Measurements from ENCODE around the gene CD84. TPM values are rescaled to one million over a fixed set of nuclear protein-coding genes. Genes with fewer than 3 reads are reported as not detected.

CD84 gene
- total RNA-seq, 2 experiments from 2014 or later: 32.7 to 36.9 TPM

- intact Hi-C loops (cut with DNase I, micrococcal nuclease): no loop called here
- TF ChIP-seq, protein P1, sequence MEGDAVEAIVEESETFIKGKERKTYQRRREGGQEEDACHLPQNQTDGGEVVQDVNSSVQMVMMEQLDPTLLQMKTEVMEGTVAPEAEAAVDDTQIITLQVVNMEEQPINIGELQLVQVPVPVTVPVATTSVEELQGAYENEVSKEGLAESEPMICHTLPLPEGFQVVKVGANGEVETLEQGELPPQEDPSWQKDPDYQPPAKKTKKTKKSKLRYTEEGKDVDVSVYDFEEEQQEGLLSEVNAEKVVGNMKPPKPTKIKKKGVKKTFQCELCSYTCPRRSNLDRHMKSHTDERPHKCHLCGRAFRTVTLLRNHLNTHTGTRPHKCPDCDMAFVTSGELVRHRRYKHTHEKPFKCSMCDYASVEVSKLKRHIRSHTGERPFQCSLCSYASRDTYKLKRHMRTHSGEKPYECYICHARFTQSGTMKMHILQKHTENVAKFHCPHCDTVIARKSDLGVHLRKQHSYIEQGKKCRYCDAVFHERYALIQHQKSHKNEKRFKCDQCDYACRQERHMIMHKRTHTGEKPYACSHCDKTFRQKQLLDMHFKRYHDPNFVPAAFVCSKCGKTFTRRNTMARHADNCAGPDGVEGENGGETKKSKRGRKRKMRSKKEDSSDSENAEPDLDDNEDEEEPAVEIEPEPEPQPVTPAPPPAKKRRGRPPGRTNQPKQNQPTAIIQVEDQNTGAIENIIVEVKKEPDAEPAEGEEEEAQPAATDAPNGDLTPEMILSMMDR (IDR thresholded peaks at IDR 0.05): no peak
- no peak overlapping the region for H3K27ac Mint-ChIP-seq
- Histone ChIP-seq H3K4me1 (ENCODE audit: insufficient read depth, low read length) (peaks cover 16% of the 10 kb centered on the region), H3K9me3 (ENCODE audit: control insufficient read depth in 1 of 2, insufficient read depth in 1 of 2, low read length in 2 of 2) (no peaks in the 10 kb centered on the region), H3K27me3 (ENCODE audit: control insufficient read depth in 1 of 2, insufficient read depth in 2 of 2, low read length in 2 of 2) (no peaks in the 10 kb centered on the region), H3K27ac (ENCODE audit: low read depth in 1 of 2, low read length in 2 of 2) (no peak overlapping the region), H3K36me3 (ENCODE audit: insufficient read depth, low read length) (peaks cover 89% of the 10 kb centered on the region), H3K4me3 (ENCODE audit: low read length) (no peak overlapping the region)
- no peaks in the 10 kb centered on the region for H3K27me3 Mint-ChIP-seq
- ChIA-PET POLR2A (no interaction called here), CTCF (interaction anchor here (0.5 to 1.2 kb wide), 2 partner anchors 17 to 47 kb away, joined by 3 read pairs; no protein-coding TSS in a partner anchor)
- no peaks in the 10 kb centered on the region for H3K9me3 Mint-ChIP-seq
- DNase-seq: no peak
- peaks cover 67% of the 10 kb centered on the region for H3K4me1 Mint-ChIP-seq (ENCODE audit: low read depth)
- no peak for ATAC-seq (ENCODE audit: poor library complexity)
- peaks cover 90% of the 10 kb centered on the region for H3K36me3 Mint-ChIP-seq (ENCODE audit: low read depth)
- no peak overlapping the region for H3K4me3 Mint-ChIP-seq
Observed at GRCh38 chr1:160615660-160616059, 36.4 kb upstream of the CD84 start.

- no peaks in the 10 kb centered on the region for H3K27me3 ChIP-seq (ENCODE audit: control insufficient read depth in 1 of 2, insufficient read depth in 2 of 2, low read length in 2 of 2)
- no peak overlapping the region for H3K4me3 ChIP-seq (ENCODE audit: low read length)
- POLR2A ChIA-PET: interaction anchor here (0.7 kb wide), 1 partner anchor 144 kb away, joined by 4 read pairs; no protein-coding TSS in a partner anchor
- no peak overlapping the region for H3K27ac Mint-ChIP-seq
- no peak overlapping the region for H3K27ac ChIP-seq (ENCODE audit: low read depth in 1 of 2, low read length in 2 of 2)
- no peaks in the 10 kb centered on the region for H3K27me3 Mint-ChIP-seq
- H3K9me3 ChIP-seq (ENCODE audit: control insufficient read depth in 1 of 2, insufficient read depth in 1 of 2, low read length in 2 of 2): no peaks in the 10 kb centered on the region
- ATAC-seq (ENCODE audit: poor library complexity): no peak
- peaks cover 62% of the 10 kb centered on the region for H3K4me1 Mint-ChIP-seq (ENCODE audit: low read depth)
- H3K36me3 ChIP-seq (ENCODE audit: insufficient read depth, low read length): peaks cover 92% of the 10 kb centered on the region
- TF ChIP-seq, protein P1 (IDR thresholded peaks at IDR 0.05): no peak
- H3K4me1 ChIP-seq (ENCODE audit: insufficient read depth, low read length): peaks cover 16% of the 10 kb centered on the region
- intact Hi-C loops (cut with DNase I, micrococcal nuclease): loop anchor here in 1 of 2 experiments (5.0 kb wide), 1 partner anchor 158 kb away; no protein-coding TSS in a partner anchor
- DNase-seq: no peak
- CTCF ChIA-PET: interaction anchor here (1.0 to 2.7 kb wide), 5 partner anchors 26 to 186 kb away, joined by 3 to 7 read pairs (median 4); no protein-coding TSS in a partner anchor
- H3K4me3 Mint-ChIP-seq: no peak overlapping the region
- H3K9me3 Mint-ChIP-seq: no peaks in the 10 kb centered on the region
- peaks cover 93% of the 10 kb centered on the region for H3K36me3 Mint-ChIP-seq (ENCODE audit: low read depth)
Observed at GRCh38 chr1:160614410-160614809, 35.1 kb upstream of the CD84 start.

DNA sequence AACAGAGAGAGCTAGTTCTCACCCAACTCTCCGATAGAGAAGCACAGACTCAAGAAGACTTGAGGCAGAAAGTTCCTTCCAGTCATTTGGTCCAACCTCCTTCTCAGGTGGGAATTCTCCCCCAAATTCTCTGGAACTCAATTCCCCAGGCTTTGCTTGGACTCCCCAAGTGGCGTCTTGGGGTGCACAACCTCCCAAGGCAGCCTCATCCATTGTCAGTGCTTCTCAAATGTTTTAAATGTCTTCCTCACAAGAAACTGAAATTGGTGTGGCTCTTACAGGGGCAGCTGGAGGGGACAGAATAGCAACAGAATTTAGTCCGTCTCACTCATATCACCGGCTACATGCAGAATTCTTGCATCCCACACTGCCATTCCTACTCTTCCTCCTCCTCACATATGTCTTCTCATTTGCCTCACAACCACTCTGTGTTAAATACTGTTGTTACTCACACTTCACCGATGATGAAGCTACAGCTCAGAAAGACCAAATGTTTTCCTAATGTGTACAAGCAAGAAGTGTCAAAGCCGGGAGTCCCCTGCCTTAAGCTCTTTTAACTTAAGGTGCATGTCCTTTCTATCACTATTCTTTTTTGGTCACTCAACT lies 33.4 kb upstream of the CD84 start:
- Histone ChIP-seq H3K4me1 (ENCODE audit: insufficient read depth, low read length) (peaks cover 11% of the 10 kb centered on the region), H3K9me3 (ENCODE audit: control insufficient read depth in 1 of 2, insufficient read depth in 1 of 2, low read length in 2 of 2) (no peaks in the 10 kb centered on the region), H3K36me3 (ENCODE audit: insufficient read depth, low read length) (peaks cover 95% of the 10 kb centered on the region), H3K4me3 (ENCODE audit: low read length) (no peak overlapping the region), H3K27me3 (ENCODE audit: control insufficient read depth in 1 of 2, insufficient read depth in 2 of 2, low read length in 2 of 2) (no peaks in the 10 kb centered on the region), H3K27ac (ENCODE audit: low read depth in 1 of 2, low read length in 2 of 2) (no peak overlapping the region)
- H3K4me1 Mint-ChIP-seq (ENCODE audit: low read depth): peaks cover 51% of the 10 kb centered on the region
- no peak for DNase-seq
- peaks cover 90% of the 10 kb centered on the region for H3K36me3 Mint-ChIP-seq (ENCODE audit: low read depth)
- POLR2A ChIA-PET: interaction anchor here (1.5 kb wide), 1 partner anchor 16 kb away, joined by 3 read pairs; no protein-coding TSS in a partner anchor
- intact Hi-C loops (cut with DNase I, micrococcal nuclease): loop anchor here in 1 of 2 experiments (5.0 kb wide), 1 partner anchor 160 kb away; no protein-coding TSS in a partner anchor
- no peak for ATAC-seq (ENCODE audit: poor library complexity)
- H3K9me3 Mint-ChIP-seq: no peaks in the 10 kb centered on the region
- H3K27me3 Mint-ChIP-seq: no peaks in the 10 kb centered on the region
- H3K4me3 Mint-ChIP-seq: no peak overlapping the region
- no peak overlapping the region for H3K27ac Mint-ChIP-seq
- TF ChIP-seq, protein P1 (IDR thresholded peaks at IDR 0.05): no peak
- CTCF ChIA-PET: interaction anchor here (1.4 to 2.7 kb wide), 2 partner anchors 62 to 184 kb away, joined by 6 to 7 read pairs; no protein-coding TSS in a partner anchor
